NCI-H2081 treated with DMSO at 0.1 percent for 48 hours (cell line): ENCODE measurements around the gene TAF1B.
"Not testable (repeated sequence)": the region's sequence is repeated elsewhere in the genome, so short reads cannot be mapped to it uniquely, and the experiment has no call there.

ENCODE experiments used
- DNase-seq: peaks from one replicate; lab custom pipeline; 2025; lab: John Stamatoyannopoulos, UW

The TAF1B gene

DNA sequence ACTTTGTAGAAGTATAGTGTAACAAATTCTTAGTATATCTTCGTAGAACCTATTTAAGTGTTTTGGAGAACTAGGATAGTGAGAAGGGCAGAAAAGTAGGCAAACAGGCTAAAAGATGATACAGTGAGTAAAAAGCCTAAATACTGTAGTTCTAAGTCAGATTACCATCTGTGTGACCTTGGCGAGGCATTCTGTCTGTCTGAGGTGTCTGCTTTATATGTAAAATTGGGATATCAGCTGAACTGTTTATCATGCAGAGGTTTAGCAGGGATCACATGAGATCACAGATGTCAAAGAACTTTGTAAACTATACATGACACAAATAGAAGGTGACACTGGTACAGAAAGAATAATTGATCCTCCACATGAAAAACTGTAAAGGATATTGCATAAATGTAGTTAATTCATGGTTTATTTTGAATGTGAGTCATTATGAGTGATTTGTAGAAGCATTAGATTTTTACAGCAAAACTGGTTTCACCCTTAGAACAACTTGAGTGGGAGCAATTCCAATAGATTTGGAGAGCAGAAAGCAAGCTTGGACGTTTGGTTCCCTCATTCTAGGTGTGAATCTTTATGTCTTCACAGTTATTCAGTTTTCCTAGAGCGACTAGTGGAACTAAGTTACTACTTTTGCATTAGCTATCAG, 41.9 kb downstream of the TAF1B start:
- no peak for DNase-seq

GRCh38 chr2:9887513-9887912, 44.2 kb downstream of the TAF1B start:
- no peak for DNase-seq

GRCh38 chr2:9889812-9890261, 46.6 kb downstream of the TAF1B start:
- no peak for DNase-seq

DNA sequence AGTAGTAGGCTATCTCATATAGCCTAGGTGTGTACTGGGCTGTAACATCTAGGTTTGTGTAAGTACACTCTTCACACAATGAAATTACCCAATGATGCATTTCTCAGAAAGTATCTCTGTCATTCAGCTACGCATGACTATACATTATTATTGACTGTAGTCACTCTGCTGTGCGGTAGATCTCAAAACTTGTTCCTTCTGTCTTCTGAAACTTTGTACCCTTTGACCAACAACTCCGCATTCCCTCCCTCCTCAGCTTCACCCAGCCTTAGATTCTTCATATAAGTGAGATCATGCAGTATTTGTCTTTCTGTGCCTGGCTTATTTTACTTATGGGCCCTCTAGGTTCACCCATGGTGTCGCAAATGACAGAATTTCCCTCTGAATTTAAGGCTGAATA, 49.0 kb downstream of the TAF1B start:
- no peak for DNase-seq

GRCh38 chr2:9895669-9896590, 52.7 kb downstream of the TAF1B start:
- no peak for DNase-seq

GRCh38 chr2:9897331-9897737, 54.1 kb downstream of the TAF1B start:
- DNase-seq, result no peak

- DNase-seq, result no peak
These were observed 54.6 kb downstream of the TAF1B start for GRCh38 chr2:9897846-9898245.

DNA sequence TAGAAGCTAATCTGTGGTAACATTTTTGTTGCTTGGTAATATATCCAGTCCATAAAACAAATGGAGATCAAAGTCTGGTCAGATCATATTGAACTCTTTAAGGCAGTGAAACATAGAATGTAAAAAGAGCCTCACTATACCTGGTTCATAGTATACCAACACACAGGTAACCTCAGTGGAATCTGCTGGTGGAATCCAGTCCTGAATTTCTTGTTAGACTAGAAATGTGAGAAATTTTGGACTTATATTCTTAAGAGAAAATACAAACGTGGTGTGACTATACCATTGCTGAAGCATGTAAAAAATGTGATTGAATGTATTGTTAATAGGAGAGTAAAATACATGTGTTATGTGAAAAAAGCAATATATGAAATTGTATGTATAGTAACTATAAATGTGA, 62.1 kb downstream of the TAF1B start:
- no peak for DNase-seq

DNA sequence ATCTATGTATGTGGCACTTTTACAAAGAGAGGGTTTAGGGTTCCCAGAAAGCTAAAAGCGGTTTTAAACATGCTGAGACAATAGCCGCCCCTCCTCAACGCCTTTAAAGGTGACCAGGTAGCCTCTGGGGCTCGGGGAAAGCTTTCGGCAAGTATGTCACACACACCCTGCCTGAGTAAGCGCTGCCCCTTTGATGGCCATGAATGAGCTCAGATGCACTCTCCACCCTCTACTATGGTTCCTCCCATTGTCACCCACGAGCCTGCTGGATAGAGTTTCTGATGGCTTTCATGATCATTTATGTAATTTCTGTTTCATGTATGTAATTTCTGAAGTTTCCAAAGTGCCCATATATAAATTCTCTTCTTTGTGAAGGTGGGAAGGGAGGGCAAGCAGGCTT, 64.1 kb downstream of the TAF1B start:
- DNase-seq, result no peak

- DNase-seq, result no peak
These were observed 65.4 kb downstream of the TAF1B start for GRCh38 chr2:9908639-9909038.

DNA sequence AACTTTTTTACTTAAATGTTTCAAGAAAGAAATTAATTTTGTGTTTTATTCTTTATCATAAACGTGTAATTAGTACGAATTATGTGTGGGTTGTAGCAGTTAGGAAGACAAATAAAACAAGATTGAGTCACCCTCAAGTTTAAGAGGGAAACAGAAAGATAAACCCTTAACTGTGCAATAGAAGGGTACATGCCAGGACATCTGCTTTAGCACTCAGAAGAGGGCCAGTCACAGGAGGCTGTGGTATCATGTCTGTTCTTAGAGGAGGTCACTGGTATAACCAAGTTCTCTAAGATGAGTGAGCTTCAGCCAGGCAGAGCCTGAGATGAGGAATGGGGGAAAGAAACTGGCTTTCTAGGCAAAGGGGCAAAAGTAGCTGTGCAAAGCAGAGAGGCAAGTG, 65.8 kb downstream of the TAF1B start:
- DNase-seq, result no peak

GRCh38 chr2:9910699-9911098, 67.4 kb downstream of the TAF1B start:
- DNase-seq, result no peak

DNA sequence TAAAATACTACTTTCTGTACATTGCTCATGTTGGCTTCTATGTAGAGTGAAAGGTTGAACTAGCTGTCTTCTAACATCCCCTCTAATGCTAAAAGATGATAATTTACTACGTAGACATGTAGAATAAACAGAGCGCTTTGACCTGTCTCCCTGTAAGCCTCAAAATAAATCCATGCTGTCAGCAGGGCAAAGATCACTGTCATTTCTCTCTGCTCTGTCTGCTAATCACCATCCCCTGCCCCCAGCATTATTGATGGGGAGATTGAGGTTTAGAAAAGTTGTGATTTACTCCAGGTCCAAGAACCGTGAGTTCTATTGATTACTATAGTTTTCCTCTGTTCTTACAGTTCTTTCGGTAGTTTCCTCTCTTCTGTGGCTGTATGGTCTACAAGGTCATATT, 69.2 kb downstream of the TAF1B start:
- DNase-seq, result no peak

DNA sequence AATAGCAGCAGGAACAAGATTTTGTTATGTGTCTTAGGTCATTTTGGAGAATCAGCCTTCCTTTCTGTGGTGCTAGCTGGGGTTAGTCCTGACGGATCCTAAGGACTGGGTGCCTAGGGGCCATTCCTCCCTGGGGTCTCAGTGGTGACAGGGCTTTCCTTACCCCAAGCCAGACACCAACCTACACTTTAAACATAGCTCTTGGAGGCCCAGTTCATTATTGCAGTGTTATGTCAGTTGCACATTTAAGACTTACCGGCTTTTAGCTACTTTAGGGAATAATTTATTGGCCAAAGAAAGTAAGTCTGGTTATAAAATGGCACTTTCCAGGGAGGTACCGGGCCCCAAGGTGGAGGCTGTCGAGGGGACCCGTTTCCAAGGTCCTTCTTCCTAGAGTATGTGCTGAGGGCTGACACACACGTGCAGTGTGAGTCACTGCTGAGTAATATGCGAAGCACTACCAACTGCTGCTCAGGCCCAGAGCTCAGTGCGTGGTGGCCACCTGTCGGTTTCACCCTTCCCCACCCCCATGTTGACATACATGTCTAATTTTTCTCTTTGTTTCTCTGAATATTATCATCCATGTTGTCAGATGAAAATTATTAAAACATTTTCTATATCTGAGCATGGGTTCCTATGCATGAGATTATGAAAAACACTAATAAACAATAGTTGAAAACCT, 71.3 kb downstream of the TAF1B start:
- no peak for DNase-seq

DNA sequence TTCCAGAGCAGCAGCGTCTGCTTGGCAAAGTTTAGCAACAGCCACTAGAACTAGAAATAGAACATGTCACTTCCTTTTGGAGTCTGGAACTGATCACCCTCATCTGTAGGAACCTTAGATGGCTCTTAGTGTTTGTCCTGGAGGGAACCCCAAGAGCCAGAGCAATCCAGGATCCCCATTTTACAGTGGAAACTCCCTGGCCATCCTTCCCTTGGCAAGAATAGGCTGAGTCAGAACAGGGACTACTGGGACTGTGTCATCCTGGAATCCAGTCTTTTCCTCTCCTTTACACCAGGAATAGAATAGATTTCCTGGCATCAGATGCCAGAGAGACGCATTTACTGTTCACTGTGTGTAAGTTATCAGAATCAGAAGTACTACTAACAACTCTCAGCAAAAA, 75.0 kb downstream of the TAF1B start:
- no peak for DNase-seq

GRCh38 chr2:9919512-9919911, 76.2 kb downstream of the TAF1B start:
- no peak for DNase-seq

DNA sequence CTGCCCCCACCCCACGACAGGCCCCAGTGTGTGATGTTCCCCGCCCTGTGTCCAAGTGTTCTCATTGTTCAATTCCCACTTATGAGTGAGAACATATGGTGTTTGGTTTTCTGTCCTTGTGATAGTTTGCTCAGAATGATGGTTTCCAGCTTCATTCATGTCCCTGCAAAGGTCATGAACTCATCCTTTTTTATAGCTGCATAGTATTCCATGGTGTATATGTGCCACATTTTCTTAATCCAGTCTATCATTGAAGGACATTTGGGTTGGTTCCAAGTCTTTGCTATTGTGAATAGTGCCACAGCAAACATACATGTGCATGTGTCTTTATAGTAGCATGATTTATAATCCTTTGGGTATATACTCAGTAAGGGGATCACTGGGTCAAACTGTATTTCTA, 83.7 kb downstream of the TAF1B start:
- DNase-seq, result not testable (repeated sequence)

- DNase-seq, result no peak
These were observed 94.0 kb downstream of the TAF1B start for GRCh38 chr2:9937258-9937657.

GRCh38 chr2:9937968-9938367, 94.7 kb downstream of the TAF1B start:
- no peak for DNase-seq

- no peak for DNase-seq
These were observed 96.6 kb downstream of the TAF1B start for GRCh38 chr2:9939587-9940485.

DNA sequence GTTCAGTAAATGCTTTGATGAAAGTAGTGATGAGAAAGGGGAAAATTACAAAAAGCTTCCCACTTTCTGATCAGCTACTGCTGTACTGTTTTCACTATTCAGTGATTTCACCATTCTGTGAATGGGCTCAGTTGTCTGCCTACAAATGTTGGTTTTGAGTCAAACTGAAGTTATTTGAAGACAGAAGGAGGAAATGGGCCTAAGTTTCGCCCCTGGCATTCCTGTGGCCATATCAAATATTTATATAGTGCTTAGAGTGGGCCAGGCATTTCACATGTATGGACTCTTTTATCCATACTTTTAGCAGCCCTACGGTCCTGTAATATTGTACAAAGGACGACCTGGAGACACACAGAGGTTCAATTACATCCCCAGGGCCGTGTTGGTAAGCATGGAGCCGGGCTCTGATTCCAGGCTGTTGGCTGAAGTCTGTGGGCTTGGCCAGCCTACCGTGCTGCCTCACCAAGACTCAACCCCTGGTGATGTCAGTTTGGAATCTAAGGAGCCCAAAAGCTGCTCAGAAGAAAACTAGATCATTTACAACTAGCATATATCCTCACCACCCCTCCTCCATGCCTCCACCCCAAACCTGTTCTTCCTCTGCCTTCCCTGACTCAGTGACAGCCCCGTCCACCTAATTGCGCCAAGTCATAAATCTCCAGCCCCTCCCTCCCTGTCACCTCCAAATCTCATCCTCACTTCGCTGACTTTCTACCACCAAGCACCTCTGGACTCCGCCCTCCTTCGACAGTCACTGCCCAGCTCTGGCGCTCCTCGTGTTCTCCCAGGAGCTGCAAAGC, 98.1 kb downstream of the TAF1B start:
- DNase-seq, result no peak
